Neural progenitor cell (in vitro differentiated cells): ENCODE results near the gene SFMBT2.

Experiments used
- CTCF ChIP-seq: fragments of 200-600 bp; sonication (generic); IDR thresholded peaks from 2 replicates; pipeline ENCODE4 v1.5.1; 2017; ENCODE audit warnings: antibody characterized with exemption, mild to moderate bottlenecking
- EZH2 ChIP-seq: fragments of 200-600 bp; sonication (generic); IDR thresholded peaks from 2 replicates; pipeline ENCODE4 v1.6.1; 2017; ENCODE audit warnings: antibody characterized with exemption, mild to moderate bottlenecking, moderate library complexity
- EZH2phosphoT487 ChIP-seq: fragments of 200-600 bp; sonication (generic); IDR thresholded peaks from 2 replicates; pipeline ENCODE4 v1.6.1; 2017; ENCODE audit warnings: antibody characterized with exemption

GRCh38 chr10:7419998-7420397, 9.2 kb upstream of the SFMBT2 start:
- TF ChIP-seq CTCF (no peak), EZH2 (no peak), EZH2phosphoT487 (no peak)
